Measurements from ENCODE around the gene BARX2.

GRCh38 chr11:129394709-129395108, 19.1 kb downstream of the BARX2 start:
- TF ChIP-seq CTCF (IDR thresholded peaks at IDR 0.05; ENCODE audit: insufficient read depth, low read length, poor library complexity, severe bottlenecking): no peak
- no peak for TF ChIP-seq EZH2phosphoT487 (conservative IDR thresholded peaks at IDR 0.05; ENCODE audit: low read length)

Measured in SU-DHL-6 (cell line).